ENCODE results near the gene AGFG2. TPM values are rescaled to one million over a fixed set of nuclear protein-coding genes. Genes with fewer than 3 reads are reported as not detected.
A peak's percentile ranks its signal among the peaks of the same experiment; 100 is the strongest.

Gene AGFG2
- total and polyA plus RNA-seq, 10 of the 15 experiments (the other 5 are each of a cell fraction or from before 2014, with no cell fraction given): 0.90 to 71.5 (median 25.4) TPM

DNA sequence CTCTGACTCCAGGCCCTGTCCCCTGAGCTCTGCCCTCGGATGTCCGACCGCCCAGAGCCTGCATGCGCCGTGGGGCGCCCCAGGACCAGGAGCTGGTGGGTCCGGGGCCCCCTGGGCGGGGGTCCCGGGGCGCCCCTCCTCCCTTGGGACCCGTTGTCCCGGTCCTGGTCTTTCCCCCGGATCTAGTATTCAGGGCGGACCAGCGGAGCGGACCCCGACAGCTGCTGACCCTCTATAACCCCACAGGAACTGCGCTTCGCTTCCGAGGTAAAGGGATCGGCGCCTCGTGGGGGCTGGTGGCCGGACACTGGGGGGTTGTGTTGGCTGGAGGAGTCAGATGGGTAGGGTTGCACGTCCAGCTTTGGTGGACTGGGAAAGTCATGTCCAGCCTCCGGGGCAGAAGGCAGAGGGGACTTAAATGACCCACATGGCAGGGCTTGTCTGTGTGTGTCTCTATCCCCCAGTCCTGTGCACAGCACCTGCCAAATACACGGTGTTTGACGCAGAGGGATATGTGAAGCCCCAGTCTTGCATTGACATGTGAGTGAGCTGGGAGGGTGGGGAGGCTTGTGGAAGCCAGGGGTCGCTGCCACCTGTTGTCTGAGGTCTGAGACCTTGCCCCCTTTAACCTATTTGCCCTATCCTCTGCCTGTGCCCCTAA is 73.9 kb downstream of the AGFG2 start (continued):
- TF ChIP-seq, protein P1, sequence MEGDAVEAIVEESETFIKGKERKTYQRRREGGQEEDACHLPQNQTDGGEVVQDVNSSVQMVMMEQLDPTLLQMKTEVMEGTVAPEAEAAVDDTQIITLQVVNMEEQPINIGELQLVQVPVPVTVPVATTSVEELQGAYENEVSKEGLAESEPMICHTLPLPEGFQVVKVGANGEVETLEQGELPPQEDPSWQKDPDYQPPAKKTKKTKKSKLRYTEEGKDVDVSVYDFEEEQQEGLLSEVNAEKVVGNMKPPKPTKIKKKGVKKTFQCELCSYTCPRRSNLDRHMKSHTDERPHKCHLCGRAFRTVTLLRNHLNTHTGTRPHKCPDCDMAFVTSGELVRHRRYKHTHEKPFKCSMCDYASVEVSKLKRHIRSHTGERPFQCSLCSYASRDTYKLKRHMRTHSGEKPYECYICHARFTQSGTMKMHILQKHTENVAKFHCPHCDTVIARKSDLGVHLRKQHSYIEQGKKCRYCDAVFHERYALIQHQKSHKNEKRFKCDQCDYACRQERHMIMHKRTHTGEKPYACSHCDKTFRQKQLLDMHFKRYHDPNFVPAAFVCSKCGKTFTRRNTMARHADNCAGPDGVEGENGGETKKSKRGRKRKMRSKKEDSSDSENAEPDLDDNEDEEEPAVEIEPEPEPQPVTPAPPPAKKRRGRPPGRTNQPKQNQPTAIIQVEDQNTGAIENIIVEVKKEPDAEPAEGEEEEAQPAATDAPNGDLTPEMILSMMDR (IDR thresholded peaks at IDR 0.05 in 2 of 3, conservative IDR thresholded peaks at IDR 0.05 in 1 of 3; ENCODE audit: control insufficient read depth in 2 of 3, extremely low read depth in 1 of 3, insufficient read depth in 1 of 3, low read depth in 3 of 3, low read length in 3 of 3): 0 out of 6 replicates have a peak, but pooled peaks of 2 of the 3 experiments have one; percentile 2 to 5
- no peak for TF ChIP-seq ZNF384 (IDR thresholded peaks at IDR 0.05; ENCODE audit: borderline replicate concordance, low read depth, low read length)
- peak; percentile 8; the same call in 1 of the 2 replicates for TF ChIP-seq SMC3 (IDR thresholded peaks at IDR 0.05; ENCODE audit: borderline replicate concordance, low read length)
- TF ChIP-seq STAT3 (IDR thresholded peaks at IDR 0.05; ENCODE audit: low read depth, low read length): no peak
- TF ChIP-seq, protein P2, sequence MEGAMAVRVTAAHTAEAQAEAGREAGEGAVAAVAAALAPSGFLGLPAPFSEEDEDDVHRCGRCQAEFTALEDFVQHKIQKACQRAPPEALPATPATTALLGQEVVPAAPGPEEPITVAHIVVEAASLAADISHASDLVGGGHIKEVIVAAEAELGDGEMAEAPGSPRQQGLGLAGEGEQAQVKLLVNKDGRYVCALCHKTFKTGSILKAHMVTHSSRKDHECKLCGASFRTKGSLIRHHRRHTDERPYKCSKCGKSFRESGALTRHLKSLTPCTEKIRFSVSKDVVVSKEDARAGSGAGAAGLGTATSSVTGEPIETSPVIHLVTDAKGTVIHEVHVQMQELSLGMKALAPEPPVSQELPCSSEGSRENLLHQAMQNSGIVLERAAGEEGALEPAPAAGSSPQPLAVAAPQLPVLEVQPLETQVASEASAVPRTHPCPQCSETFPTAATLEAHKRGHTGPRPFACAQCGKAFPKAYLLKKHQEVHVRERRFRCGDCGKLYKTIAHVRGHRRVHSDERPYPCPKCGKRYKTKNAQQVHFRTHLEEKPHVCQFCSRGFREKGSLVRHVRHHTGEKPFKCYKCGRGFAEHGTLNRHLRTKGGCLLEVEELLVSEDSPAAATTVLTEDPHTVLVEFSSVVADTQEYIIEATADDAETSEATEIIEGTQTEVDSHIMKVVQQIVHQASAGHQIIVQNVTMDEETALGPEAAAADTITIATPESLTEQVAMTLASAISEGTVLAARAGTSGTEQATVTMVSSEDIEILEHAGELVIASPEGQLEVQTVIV (IDR thresholded peaks at IDR 0.05; ENCODE audit: borderline replicate concordance, partially characterized antibody): no peak
- TF ChIP-seq EED (IDR thresholded peaks at IDR 0.05; ENCODE audit: low read depth): no peak
- no peak for TF ChIP-seq SIX5 (IDR thresholded peaks at IDR 0.05; ENCODE audit: low read depth, low read length, severe bottlenecking)
- TF ChIP-seq IKZF2 (IDR thresholded peaks at IDR 0.05): no peak
- TF ChIP-seq ASH2L (IDR thresholded peaks at IDR 0.05; ENCODE audit: borderline replicate concordance, low read depth): no peak

Data from GM12878 (cell line).